Mucosa of descending colon (tissue), 3 donors: ENCODE measurements around the gene LHX8. TPM values are rescaled to one million over a fixed set of nuclear protein-coding genes. Genes with fewer than 3 reads are reported as not detected.

ENCODE experiments used
- ATAC-seq: fragments of 200-7000 bp; cut with Tn5 transposase; one replicate; pipeline ENCODE4 v1.9.1; 2020; ENCODE audit warnings: mild to moderate bottlenecking, moderate library complexity
- DNase-seq, 3 donors: peaks; one replicate each; pipeline ENCODE4 v3.0.0-alpha.2; 2020
- H3K36me3 ChIP-seq: fragments of 200-600 bp; one replicate; pipeline ENCODE4 v1.8.0; 2021; ENCODE audit warnings: low read depth, mild to moderate bottlenecking
- H3K4me1 ChIP-seq: fragments of 200-600 bp; one replicate; pipeline ENCODE4 v1.8.0; 2021; ENCODE audit warnings: low read depth, mild to moderate bottlenecking
- H3K4me3 ChIP-seq: fragments of 200-600 bp; one replicate; pipeline ENCODE4 v1.8.0; 2021; ENCODE audit warnings: mild to moderate bottlenecking
- H3K9me3 ChIP-seq: fragments of 200-600 bp; one replicate; pipeline ENCODE4 v1.8.0; 2021; ENCODE audit warnings: mild to moderate bottlenecking
- CTCF ChIP-seq: fragments of 200-600 bp; IDR thresholded peaks from one replicate; pipeline ENCODE4 v1.8.0; 2022; ENCODE audit warnings: antibody characterized with exemption, mild to moderate bottlenecking
- intact Hi-C, 2 donors: fragments of 100-400 bp; cut with DNase I in 1 of 2; cut with micrococcal nuclease in 1 of 2; formaldehyde crosslinking; loops; one replicate each; pipeline versions ENCODE4 v1.11.0 to v1.11.1; 2022; cut with DNase I, micrococcal nuclease
- total RNA-seq, 3 donors: library from RNA; stranded (reverse); fragmentation: NEBNext Ultra II Directional in 2 of 3; extraction: Animal tissue kit (Norgen Biotek cat#: 25700) in 2 of 3; gene quantifications; one replicate each; pipeline versions ENCODE4 v1.2.1 to v1.2.4, GENCODE V29; 2021 to 2023
- donor health status: DM: no; HTN: no; CAD: no; lungs with moderate emphysema.
- donor health status: DM: no; HTN: no; CAD: no.
- donor health status: DM: no; HTN: yes; CAD: no.

The LHX8 gene
- total RNA-seq, 3 donors from 2014 or later, result not detected

- Histone ChIP-seq H3K36me3 (no peaks in the 10 kb centered on the region), H3K4me1 (peaks cover 10% of the 10 kb centered on the region), H3K9me3 (no peaks in the 10 kb centered on the region), H3K4me3 (no peak overlapping the region)
- TF ChIP-seq CTCF, result no peak
- intact Hi-C loops, result no loop called here
- ATAC-seq, result no peak
- peak in 1 of 3 donors; percentile 17 for DNase-seq
Observed at GRCh38 chr1:75130865-75131564, 3.2 kb upstream of the LHX8 start.

GRCh38 chr1:75131565-75132241 lies 2.5 kb upstream of the LHX8 start:
- DNase-seq, result peak in 1 of 3 donors; percentile 14
- Histone ChIP-seq H3K4me3 (no peak overlapping the region), H3K9me3 (no peaks in the 10 kb centered on the region), H3K36me3 (no peaks in the 10 kb centered on the region), H3K4me1 (peaks cover 13% of the 10 kb centered on the region)
- intact Hi-C loops, result no loop called here
- TF ChIP-seq CTCF, result no peak
- no peak for ATAC-seq

- Histone ChIP-seq H3K36me3 (no peaks in the 10 kb centered on the region), H3K4me1 (peaks cover 13% of the 10 kb centered on the region), H3K4me3 (no peak overlapping the region), H3K9me3 (no peaks in the 10 kb centered on the region)
- ATAC-seq (no peak), DNase-seq (no peak)
- TF ChIP-seq CTCF, result no peak
- intact Hi-C loops, result no loop called here
Observed at GRCh38 chr1:75132242-75132811, 1.9 kb upstream of the LHX8 start.

GRCh38 chr1:75132812-75133619 lies 1.2 kb upstream of the LHX8 start:
- Histone ChIP-seq H3K4me1 (peaks cover 13% of the 10 kb centered on the region), H3K9me3 (no peaks in the 10 kb centered on the region), H3K4me3 (no peak overlapping the region), H3K36me3 (no peaks in the 10 kb centered on the region)
- intact Hi-C loops, result no loop called here
- no peak for TF ChIP-seq CTCF
- no peak for DNase-seq
- no peak for ATAC-seq

- DNase-seq (peak in 1 of 3 donors; percentile 36), ATAC-seq (no peak)
- H3K36me3 ChIP-seq, result no peaks in the 10 kb centered on the region
- H3K9me3 ChIP-seq, result no peaks in the 10 kb centered on the region
- H3K4me3 ChIP-seq, result no peak overlapping the region
- TF ChIP-seq CTCF, result no peak
- intact Hi-C loops, result no loop called here
- H3K4me1 ChIP-seq, result peaks cover 13% of the 10 kb centered on the region
Observed at GRCh38 chr1:75134647-75135572, 722 bp downstream of the LHX8 start.
